OCI-LY3 (cell line): ENCODE results near the gene SMTNL2.

ENCODE experiments used
- EZH2phosphoT487 ChIP-seq: fragments of 200-600 bp; shearing (Covaris generic); IDR thresholded peaks from 2 replicates; pipeline ENCODE4 v1.6.1; 2018; ENCODE audit warnings: antibody characterized with exemption, mixed run types, low read depth
- TF ChIP-seq, protein P1 (sequence below): fragments of 200-600, 300-600 bp; sonication (generic); IDR thresholded peaks from 2 replicates; pipeline ENCODE4 v1.5.1; 2014; ENCODE audit warnings: antibody characterized with exemption, low read length, low read depth

- TF ChIP-seq, protein P1, sequence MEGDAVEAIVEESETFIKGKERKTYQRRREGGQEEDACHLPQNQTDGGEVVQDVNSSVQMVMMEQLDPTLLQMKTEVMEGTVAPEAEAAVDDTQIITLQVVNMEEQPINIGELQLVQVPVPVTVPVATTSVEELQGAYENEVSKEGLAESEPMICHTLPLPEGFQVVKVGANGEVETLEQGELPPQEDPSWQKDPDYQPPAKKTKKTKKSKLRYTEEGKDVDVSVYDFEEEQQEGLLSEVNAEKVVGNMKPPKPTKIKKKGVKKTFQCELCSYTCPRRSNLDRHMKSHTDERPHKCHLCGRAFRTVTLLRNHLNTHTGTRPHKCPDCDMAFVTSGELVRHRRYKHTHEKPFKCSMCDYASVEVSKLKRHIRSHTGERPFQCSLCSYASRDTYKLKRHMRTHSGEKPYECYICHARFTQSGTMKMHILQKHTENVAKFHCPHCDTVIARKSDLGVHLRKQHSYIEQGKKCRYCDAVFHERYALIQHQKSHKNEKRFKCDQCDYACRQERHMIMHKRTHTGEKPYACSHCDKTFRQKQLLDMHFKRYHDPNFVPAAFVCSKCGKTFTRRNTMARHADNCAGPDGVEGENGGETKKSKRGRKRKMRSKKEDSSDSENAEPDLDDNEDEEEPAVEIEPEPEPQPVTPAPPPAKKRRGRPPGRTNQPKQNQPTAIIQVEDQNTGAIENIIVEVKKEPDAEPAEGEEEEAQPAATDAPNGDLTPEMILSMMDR: no peak
- TF ChIP-seq EZH2phosphoT487: no peak
These were observed 25.1 kb upstream of the SMTNL2 start for GRCh38 chr17:4559139-4559791.
